HG02840 (cell line): ENCODE results near the gene PSMC5.
"Not testable (repeated sequence)": the region's sequence is repeated elsewhere in the genome, so short reads cannot be mapped to it uniquely, and the experiment has no call there.

ENCODE experiments used
- ATAC-seq: cut with Tn5 transposase; IDR thresholded peaks from one replicate; pipeline ENCODE4 v1.9.1; 2021; ENCODE audit warnings: mild to moderate bottlenecking, moderate library complexity, moderate number of reproducible peaks; ENCODE audit not compliant: unreplicated experiment, low FRiP score

The PSMC5 gene

DNA sequence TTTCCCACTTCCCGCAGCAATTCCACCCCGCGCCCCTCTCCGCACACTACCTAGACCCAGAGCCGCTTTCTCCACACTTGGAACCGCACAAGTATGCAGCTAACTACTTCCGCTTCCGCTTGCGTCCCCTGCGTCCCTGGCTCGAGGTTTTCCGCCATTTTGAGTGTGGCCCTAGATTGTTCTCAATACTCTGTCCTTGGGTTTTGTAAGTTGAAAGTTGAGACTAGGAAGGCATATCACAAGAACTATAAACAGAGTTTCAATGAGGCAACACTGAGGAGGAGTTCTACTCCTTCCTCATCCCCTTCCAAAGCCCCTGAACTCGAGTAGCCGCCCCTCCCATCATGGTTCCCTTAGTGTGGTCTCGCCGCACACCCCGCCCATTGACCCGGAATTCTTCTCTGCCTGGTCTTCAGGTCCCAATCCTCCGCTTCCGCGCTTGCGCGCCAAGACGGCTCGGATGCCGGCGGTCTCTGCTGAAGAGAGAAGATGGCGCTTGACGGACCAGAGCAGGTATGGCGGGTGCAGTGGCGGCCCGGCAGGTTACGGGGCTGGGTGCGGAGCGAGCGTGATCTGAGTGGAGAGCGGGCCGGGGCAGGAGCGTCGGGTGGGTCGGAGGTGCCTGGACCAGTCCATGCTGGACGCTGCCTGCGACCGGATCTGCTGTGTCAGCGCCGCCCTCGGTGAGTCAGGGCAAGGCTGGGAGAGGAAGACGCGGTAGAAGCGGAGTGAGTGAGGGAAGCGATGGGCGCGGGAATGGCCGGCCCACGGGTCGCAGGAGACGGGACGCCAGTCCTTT, at the start of gene PSMC5, which contains the start of gene FTSJ3:
TSS of gene PSMC5 (plus strand) at position 430 of the 799 bp plus-strand sequence. CDS start at position 490, 60 bp downstream.
TSS of gene FTSJ3 (minus strand) at position 662 of the 799 bp plus-strand sequence. CDS start 761 bp downstream, outside the sequence.
- ATAC-seq = peak; percentile 81

DNA sequence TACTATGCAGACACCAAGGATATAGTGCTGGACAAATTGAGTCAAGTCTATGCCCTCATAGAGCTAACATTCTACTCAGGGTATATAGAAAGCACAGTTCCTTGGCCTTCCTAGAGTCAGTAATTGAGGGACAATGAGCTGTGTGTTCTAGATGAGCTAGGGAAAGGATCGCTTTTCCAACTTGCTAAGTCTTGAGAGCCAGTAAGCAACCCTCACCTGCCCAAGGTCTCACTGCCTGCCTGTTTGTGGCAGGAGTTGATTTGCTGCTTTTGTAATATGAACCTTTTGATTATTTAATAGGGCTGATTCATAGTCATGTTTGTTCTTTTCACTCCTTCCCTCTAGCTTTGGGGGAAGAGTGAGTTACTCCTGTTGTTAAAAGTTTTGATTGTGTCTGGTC, 46.7 kb upstream of the PSMC5 start:
- no peak for ATAC-seq

DNA sequence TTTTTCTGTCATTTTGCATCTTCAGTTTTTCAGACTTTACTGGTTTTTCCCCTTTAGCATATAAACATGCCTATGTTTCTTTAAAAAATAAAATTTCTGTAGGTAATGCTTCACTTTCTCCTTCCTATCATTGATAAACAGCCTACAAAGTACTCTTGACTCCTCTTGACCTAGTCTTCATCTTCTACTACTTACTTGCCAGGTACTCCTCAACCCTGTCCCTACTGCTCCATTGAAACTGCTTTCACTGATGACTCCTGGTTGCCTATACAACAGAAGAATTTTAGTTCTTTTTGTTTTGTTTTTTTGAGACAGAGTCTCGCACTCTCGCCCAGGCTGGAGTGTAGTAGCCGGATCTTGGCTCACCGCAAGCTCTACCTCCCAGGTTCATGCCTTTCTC, 46.3 kb upstream of the PSMC5 start:
- ATAC-seq = no peak

DNA sequence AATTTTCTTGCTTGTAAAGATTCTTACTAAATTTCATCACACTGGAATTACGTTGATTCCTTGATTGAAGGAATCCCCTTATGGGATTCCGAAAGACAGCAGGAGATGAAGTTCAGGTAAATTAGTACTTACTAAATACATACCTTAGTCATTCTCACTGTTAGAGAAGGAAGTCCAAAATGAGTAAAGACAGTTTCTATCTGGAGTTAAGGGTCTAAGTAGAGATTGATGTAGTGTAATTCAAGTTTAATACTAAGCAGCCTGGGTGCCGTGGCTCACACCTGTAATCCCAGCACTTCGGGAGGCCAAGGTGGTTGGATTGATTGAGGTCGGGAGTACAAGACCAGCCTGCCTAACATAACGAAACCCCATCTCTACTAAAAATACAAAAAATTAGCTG, 43.7 kb upstream of the PSMC5 start:
- no peak for ATAC-seq

DNA sequence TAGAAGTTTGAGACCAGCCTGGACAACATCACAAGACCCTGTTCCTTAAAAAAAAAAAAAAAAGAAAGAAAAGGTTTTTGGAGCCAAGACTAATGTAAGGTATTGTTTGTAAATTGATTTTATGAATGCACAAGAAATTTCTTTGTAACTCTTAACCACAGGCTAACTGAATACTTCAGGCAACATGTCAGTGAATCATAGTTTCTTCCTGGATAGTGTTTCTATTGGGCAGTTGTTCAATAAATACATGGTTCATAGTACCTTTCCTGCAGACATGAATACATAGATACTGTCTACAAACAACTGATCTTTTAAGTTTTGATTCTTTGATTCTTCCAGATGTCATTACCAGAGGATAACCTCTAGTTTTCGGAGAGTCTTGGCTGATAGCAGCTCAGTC, 41.7 kb upstream of the PSMC5 start:
- no peak for ATAC-seq

DNA sequence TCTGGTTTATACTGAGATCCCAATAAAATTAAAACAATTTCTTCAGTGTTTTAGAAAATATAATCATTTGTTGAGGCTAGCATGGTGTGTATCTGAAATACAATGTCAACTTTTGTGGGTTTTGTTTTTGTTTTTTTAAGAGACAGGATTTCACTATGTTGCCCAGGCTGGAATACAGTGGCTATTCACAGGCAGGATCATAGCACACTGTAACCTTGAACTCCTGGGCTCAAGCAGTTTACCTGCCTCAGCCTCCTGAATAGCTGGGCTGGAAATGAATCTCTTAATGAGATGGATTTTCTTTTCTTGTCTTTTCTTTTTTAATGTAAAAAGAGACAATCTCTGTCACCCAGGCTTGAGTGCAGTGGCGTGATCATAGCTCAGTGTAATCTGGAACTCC, 41.1 kb upstream of the PSMC5 start:
- no peak for ATAC-seq

DNA sequence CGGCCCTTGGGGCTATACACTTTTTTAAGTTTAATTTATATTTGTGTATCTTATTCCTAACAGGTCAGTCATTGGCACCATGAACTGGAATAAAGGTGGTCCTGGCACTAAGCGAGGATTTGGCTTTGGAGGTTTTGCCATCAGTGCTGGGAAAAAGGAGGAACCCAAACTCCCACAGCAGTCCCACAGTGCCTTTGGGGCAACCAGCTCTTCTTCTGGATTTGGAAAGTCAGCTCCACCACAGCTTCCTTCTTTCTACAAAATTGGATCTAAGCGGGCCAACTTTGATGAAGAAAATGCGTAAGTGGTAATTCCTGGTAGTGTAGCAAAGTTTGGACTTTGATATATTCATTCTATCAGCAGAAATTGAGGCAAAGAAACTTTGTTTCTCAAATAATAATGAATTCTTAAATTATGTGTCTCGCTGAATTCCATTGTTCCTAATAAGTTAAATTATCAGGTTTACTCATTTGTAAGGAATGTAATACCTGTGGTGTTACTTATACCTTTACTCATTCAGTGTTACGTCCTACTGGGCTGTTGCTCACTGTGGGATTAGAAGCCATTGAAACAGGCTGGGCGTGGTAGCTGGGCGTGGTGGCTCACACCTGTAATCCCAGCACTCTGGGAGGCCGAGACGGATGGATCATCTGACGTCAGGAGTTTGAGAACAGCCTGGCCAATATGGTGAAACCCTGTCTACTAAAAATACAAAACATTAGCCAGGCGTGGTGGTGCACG, 40.1 kb upstream of the PSMC5 start:
- no peak for ATAC-seq

DNA sequence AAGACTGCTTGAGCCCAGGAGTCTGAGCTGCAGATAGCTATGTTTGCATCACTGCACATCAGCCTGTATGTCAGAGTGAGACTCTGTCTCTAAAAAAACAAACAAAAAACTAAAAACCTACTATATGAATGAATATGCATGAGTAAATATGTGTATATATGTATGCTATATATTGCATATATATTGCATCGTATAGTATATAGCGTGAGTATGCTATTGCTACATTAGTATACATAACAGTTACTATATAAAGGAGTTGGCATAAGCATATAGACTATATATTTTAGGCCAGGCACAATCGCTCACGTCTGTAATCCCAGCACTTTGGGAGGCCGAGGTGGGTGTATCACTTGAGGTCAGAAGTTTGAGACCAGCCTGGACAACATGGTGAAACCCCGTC, 37.2 kb upstream of the PSMC5 start:
- no peak for ATAC-seq

DNA sequence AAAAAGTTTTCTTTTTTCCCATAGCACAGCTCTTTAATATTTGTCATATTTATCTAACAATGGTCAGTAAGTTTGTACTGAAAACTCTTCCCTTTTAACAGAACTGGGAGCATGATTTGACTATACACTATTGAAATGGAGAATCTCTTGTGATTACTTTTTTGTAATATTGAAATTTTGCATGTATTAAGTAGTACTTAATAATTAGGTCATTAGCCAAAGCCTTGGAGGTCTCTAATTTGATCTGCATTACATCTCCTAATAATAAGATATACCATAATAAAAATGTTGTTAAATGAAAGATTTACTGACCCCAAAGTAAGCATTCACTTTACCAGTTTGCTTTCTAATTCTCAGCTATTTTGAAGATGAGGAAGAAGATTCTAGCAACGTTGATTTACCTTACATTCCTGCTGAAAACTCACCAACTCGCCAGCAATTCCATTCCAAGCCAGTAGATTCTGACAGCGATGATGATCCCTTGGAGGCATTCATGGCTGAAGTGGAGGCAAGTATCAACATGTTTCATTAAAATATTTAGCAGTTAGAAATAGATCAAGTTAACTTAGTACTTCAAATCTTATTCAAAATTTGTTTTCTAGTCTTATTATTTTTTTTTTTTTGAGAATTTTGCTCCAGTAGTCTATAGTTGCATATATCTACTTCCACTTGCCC, 35.0 kb upstream of the PSMC5 start:
- no peak for ATAC-seq

DNA sequence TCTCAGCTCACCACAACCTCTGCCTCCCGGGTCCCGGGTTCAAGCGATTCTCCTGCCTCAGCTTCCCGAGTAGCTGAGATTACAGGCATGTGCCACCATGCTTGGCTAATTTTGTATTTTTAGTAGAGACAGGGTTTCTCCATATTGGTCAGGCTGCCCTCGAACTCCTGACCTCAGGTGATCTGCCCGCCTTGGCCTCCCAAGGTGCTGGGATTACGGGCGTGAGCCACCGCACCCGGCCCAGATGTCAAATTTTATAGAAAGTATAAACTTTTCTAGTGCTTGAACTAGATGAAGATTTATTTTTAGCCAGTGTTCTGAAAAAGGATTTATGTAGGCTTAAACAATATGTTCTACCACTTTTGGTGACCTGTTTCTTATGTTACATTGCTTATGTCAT, 30.9 kb upstream of the PSMC5 start:
- not testable (repeated sequence) for ATAC-seq

DNA sequence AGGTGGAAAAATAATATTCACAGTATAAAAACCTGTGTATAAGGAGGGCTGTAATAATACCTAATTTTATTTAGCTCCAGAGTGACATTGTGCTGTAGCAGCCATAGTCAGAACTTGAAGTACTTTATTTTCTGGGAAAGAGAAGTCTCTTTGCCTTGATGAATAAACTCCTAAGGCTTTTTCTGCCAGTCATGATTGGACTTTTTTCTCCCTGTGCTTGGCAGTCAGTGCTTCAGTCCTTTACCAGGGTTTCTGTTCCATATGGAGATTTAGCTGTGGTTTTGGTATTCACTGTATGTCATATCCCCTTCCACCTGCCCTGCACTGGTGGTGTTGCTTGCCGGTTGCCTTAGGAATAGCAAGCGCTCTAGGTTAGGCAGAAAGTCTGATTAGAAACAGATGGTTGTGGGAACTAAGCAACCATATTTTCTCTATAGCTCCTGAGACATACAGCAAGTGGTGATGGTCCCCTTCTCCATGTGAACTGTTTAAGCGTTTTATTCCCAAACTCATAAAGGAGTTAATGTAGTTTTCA, 28.6 kb upstream of the PSMC5 start:
- no peak for ATAC-seq

DNA sequence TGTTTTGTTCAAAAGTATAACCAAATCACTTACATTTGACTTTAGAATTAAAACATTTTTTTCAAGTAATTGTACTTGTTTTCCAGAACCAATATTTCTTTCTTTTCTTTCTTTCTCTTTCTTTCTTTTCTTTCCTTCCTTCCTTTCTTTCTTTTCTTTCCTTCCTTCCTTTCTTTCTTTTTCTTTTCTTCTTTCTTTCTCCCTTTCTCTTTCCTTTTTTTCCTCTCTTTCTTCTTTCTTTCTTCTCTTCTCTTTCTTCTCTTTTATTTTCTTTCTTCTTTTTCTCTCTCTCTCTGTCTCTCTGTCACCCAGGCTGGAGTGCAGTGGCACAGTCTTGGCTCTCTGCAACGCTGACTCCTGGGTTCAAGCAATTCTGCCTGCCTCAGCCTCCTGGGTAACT, 26.4 kb upstream of the PSMC5 start:
- no peak for ATAC-seq

DNA sequence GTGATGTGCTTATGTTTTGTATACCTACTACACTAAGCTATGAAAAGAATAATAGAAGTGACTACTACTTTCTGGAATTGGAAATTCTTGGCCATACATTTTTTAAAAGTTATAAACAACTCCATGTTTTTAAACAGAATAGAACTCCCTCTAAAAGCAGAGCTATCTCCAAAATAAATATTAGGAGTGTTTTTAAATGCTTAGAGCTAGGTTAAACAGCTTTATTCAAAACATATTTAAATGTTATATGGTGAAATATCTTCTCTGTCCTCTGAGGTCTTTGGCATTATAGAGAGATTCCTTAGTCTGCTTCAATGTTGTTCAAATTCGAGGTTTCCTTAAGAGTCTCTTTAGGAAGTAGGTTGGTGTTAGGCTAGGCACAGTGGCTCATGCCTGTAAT, 22.9 kb upstream of the PSMC5 start:
- ATAC-seq = no peak

DNA sequence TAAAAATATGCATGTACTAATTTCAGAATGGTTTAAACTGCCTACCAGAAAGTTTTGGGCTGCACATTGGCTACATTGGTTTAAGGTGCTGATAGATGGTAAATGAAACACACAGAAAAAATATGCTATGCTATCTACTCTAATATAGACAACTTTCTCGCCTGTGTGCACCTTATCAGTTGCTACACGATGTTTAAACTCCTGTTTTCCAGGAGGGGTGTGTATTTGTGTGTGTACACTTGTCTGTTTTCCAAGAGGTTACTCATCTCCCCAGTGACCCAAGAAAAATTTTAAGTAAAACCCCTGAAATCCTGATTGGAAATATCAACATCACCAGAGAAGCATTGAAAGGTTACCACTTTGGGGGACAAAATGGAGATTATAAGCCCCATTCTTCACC, 21.6 kb upstream of the PSMC5 start:
- ATAC-seq = no peak

DNA sequence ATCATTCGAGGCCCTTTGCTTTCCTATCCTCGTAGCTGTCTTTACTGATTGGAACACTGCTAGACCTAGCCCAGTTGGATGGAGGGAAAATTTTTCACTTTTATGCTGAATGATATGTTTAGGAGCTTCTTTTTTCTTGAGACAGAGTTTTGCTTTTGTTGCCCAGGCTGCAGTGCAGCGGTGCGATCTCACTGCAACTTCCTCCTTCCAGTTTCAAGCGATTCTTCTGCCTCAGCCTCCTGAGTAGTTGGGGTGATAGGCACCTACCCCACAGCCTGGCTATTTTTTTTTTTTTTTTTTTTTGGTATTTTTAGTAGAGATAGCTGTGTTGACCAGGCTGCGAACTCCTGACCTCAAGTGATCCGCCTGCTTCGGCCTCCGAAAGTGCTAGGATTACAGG, 17.3 kb upstream of the PSMC5 start:
- no peak for ATAC-seq

DNA sequence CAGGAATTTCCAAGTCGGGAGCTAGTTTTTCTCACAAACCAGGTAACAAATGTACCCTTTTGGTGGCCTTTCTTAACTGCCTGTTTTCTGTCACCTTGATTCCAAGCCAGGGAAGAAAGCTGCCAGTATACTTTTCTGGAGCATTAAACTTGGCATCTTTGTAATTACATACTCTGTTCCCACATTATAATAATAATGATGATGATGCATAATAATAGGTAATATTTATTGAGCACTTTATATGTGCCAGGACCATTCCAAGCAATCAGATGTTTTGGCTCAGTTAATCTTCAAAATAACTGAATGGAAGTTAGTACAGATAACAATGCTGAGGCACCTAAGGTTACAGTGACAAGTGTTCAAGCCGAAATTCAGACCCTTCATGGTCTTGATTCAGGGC, 11.1 kb upstream of the PSMC5 start:
- no peak for ATAC-seq

DNA sequence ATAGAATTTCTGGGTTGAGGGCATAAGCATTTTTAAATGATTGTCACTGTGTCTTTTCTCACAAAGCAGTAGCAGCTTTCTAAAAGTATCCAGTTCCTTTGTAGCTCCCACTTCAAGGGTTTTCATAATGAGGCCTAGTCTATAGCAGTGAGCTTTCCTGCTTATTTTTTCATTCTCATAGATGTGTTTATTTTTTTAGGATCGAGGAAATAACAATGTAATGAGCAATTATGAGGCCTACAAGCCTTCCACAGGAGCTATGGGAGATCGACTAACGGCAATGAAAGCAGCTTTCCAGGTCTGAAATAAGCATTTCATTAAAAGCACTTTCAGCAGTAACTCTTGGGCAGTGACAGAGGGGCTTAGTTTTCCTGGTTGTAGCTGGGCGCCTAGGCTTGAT, 10.6 kb upstream of the PSMC5 start:
- ATAC-seq = no peak

DNA sequence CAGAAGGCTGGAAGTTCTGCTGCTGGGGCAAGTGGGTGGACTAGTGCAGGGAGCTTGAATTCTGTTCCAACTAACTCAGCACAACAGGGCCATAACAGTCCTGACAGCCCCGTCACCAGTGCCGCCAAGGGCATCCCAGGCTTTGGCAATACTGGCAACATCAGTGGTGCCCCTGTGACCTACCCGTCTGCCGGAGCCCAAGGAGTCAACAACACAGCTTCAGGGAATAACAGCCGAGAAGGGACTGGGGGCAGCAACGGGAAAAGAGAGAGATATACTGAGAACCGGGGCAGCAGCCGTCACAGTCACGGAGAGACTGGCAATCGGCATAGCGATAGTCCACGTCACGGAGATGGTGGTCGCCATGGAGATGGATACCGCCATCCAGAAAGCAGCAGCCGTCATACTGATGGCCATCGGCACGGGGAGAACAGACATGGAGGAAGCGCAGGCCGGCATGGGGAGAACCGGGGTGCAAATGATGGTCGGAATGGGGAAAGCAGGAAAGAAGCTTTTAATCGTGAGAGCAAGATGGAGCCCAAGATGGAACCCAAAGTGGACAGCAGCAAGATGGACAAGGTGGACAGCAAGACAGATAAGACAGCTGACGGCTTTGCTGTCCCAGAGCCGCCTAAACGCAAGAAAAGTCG, 9.4 kb upstream of the PSMC5 start:
- no peak for ATAC-seq

DNA sequence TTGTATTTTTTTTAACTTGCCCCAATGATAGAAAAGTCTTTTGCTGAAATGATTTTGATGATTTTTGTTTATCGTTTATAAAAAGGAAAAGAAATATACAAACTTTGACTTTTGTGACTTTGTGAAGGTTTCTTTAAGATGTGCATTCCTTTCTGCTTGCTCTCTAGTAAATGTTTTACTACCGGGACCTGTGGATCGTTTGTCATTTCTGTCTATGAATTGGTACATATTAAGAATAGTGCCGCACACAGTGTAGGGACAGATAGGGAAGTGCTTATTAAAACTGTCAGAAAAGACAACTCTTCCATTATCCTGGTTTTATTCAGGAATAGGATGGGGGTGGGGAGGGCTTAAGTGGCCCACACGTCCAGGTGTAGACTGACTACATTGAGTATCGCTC, 8.1 kb upstream of the PSMC5 start:
- ATAC-seq = no peak
